Keratinocyte (primary cell): Measurements from ENCODE around the gene ALDH1L1. TPM values are rescaled to one million over a fixed set of nuclear protein-coding genes. Genes with fewer than 3 reads are reported as not detected.
A peak's percentile ranks its signal among the peaks of the same experiment; 100 is the strongest.

Experiments
- DNase-seq: peaks from one replicate; pipeline ENCODE4 v3.0.0-alpha.2; 2011; ENCODE audit warnings: low read depth, missing footprints, low spot score
- FAIRE-seq: peaks from 2 replicates; lab custom pipeline; 2011; peaks lifted over from hg19 to GRCh38; lab: Jason Lieb, UNC
- H2AFZ ChIP-seq: 2 replicates; pipeline ENCODE4 v1.6.0; 2012; ENCODE audit warnings: low read length, control low read depth, inconsistent platforms; ENCODE audit not compliant: control insufficient read depth
- H3K27ac ChIP-seq: 2 replicates; pipeline ENCODE4 v1.5.1; 2011; ENCODE audit warnings: low read length; ENCODE audit not compliant: control insufficient read depth, insufficient read depth
- H3K27me3 ChIP-seq: 3 replicates; pipeline ENCODE4 v1.6.0; 2011; ENCODE audit warnings: low read length; ENCODE audit not compliant: control insufficient read depth, insufficient read depth; ENCODE audit errors: extremely low read depth
- H3K36me3 ChIP-seq, 2 experiments: 2 replicates in 1 of 2; 3 replicates in 1 of 2; pipeline ENCODE4 v1.5.1; 2011; ENCODE audit warnings: low read length in 2 of 2, mild to moderate bottlenecking in 1 of 2; ENCODE audit not compliant: control insufficient read depth in 2 of 2, insufficient read depth in 2 of 2; ENCODE audit errors: extremely low read depth in 1 of 2
- H3K4me1 ChIP-seq: 3 replicates; pipeline ENCODE4 v1.5.1; 2011; ENCODE audit warnings: low read length; ENCODE audit not compliant: control insufficient read depth, insufficient read depth; ENCODE audit errors: extremely low read depth
- H3K4me2 ChIP-seq: 3 replicates; pipeline ENCODE4 v1.6.0; 2011; ENCODE audit warnings: low read depth, low read length; ENCODE audit not compliant: control insufficient read depth, insufficient read depth; ENCODE audit errors: extremely low read depth
- H3K4me3 ChIP-seq, 3 experiments: fragments of 200-600 bp in 1 of 3; sonication (generic) in 1 of 3; 2 replicates in 2 of 3; 3 replicates in 1 of 3; pipeline ENCODE4 v1.5.1; 2011 to 2016; ENCODE audit warnings: low read length in 3 of 3, mild to moderate bottlenecking in 3 of 3, control low read depth in 2 of 3, inconsistent platforms in 1 of 3, low read depth in 1 of 3, mixed read lengths in 1 of 3, mixed run types in 1 of 3, moderate library complexity in 1 of 3; ENCODE audit not compliant: control insufficient read depth in 2 of 3, insufficient read depth in 2 of 3; ENCODE audit errors: extremely low read depth in 1 of 3
- H3K79me2 ChIP-seq: 2 replicates; pipeline ENCODE4 v1.6.0; 2012; ENCODE audit warnings: low read length; ENCODE audit not compliant: control insufficient read depth, insufficient read depth
- H3K9ac ChIP-seq: 3 replicates; pipeline ENCODE4 v1.6.0; 2011; ENCODE audit warnings: low read length; ENCODE audit not compliant: control insufficient read depth, insufficient read depth; ENCODE audit errors: extremely low read depth
- H3K9me1 ChIP-seq: 3 replicates; pipeline ENCODE4 v1.6.0; 2011; ENCODE audit warnings: low read length; ENCODE audit not compliant: control insufficient read depth, insufficient read depth; ENCODE audit errors: extremely low read depth
- H3K9me3 ChIP-seq: 2 replicates; pipeline ENCODE4 v1.5.1; 2012; ENCODE audit warnings: low read depth, low read length; ENCODE audit not compliant: control insufficient read depth
- H4K20me1 ChIP-seq: 3 replicates; pipeline ENCODE4 v1.6.0; 2011; ENCODE audit warnings: low read length; ENCODE audit not compliant: control insufficient read depth, insufficient read depth; ENCODE audit errors: extremely low read depth
- CTCF ChIP-seq, 3 experiments: IDR thresholded peaks in 1 of 3; conservative IDR thresholded peaks in 1 of 3; optimal IDR thresholded peaks in 1 of 3; 2 replicates in 2 of 3; 3 replicates in 1 of 3; pipeline versions ENCODE3 to v1.5.1; 2011; ENCODE audit warnings: low read length in 3 of 3, mild to moderate bottlenecking in 3 of 3, moderate library complexity in 2 of 3, control low read depth in 1 of 3, inconsistent platforms in 1 of 3; ENCODE audit not compliant: insufficient read depth in 2 of 3; ENCODE audit errors: extremely low read depth in 1 of 3
- EZH2 ChIP-seq: IDR thresholded peaks from one replicate; pipeline ENCODE4 v1.6.1; 2012; ENCODE audit warnings: inconsistent platforms, mild to moderate bottlenecking, low read length, moderate library complexity
- dilution Hi-C: fragments of 300-500 bp; cut with MboI; formaldehyde crosslinking; loops from one replicate; pipeline ENCODE4 v1.7.0; 2020; ENCODE audit warnings: low sequenced_read_pairs; ENCODE audit not compliant: extremely low pct_ligation_motif_present
- polyA plus RNA-seq, 5 experiments: library from polyadenylated mRNA; depleted of rRNA in 3 of 5; stranded (reverse) in 3 of 5; stranded (forward) in 1 of 5; unstranded in 1 of 5; fragments of >200 nt; gene quantifications; 1 replicate in 1 of 5; 2 replicates in 3 of 5; 3 replicates in 1 of 5; pipeline versions ENCODE4 v1.2.1 to v1.2.3, GENCODE V29; 2011 to 2012; ENCODE audit warnings: missing spikeins in 2 of 5, low read depth in 1 of 5, low replicate concordance in 1 of 5

ALDH1L1 gene
- polyA plus RNA-seq, 1 donor (not counting 4 experiments of a cell fraction or from before 2014, with no cell fraction given) = 0.35 TPM

GRCh38 chr3:126181398-126181725 is 976 bp upstream of the ALDH1L1 start:
- no peak for TF ChIP-seq CTCF (optimal IDR thresholded peaks at IDR 0.05 in 1 of 3, IDR thresholded peaks at IDR 0.05 in 1 of 3, conservative IDR thresholded peaks at IDR 0.05 in 1 of 3; ENCODE audit: extremely low read depth in 1 of 3, insufficient read depth in 2 of 3, low read length in 3 of 3)
- no peak for TF ChIP-seq EZH2
- peaks cover 7% of the 10 kb centered on the region for H3K4me1 ChIP-seq
- DNase-seq (no peak), FAIRE-seq (no peak)
- H3K4me3 ChIP-seq = no peak overlapping the region
- no peak overlapping the region for H3K9ac ChIP-seq
- H2AFZ ChIP-seq = no peak overlapping the region
- no peaks in the 10 kb centered on the region for H3K36me3 ChIP-seq
- dilution Hi-C loops = no loop called here
- H3K79me2 ChIP-seq = no peaks in the 10 kb centered on the region
- H3K27ac ChIP-seq = no peak overlapping the region
- H3K27me3 ChIP-seq = peaks cover 11% of the 10 kb centered on the region
- H3K9me1 ChIP-seq = no peaks in the 10 kb centered on the region
- peak overlapping the region; percentile 74 for H3K4me2 ChIP-seq
- H3K9me3 ChIP-seq = no peaks in the 10 kb centered on the region
- H4K20me1 ChIP-seq = no peaks in the 10 kb centered on the region

GRCh38 chr3:126179825-126180476 is 435 bp downstream of the ALDH1L1 start:
- no peaks in the 10 kb centered on the region for H3K36me3 ChIP-seq
- dilution Hi-C loops = no loop called here

More at GRCh38 chr3:126179825-126180476, 435 bp downstream of the ALDH1L1 start:
- H3K9me1 ChIP-seq = no peaks in the 10 kb centered on the region
- H4K20me1 ChIP-seq = no peaks in the 10 kb centered on the region
- H3K27ac ChIP-seq = no peak overlapping the region
- H3K4me1 ChIP-seq = peaks cover 7% of the 10 kb centered on the region
- peak overlapping the region; percentile 74 for H3K4me2 ChIP-seq
- no peaks in the 10 kb centered on the region for H3K79me2 ChIP-seq
- peak overlapping the region; percentile 58 for H2AFZ ChIP-seq
- DNase-seq = no peak
- TF ChIP-seq EZH2 = no peak
- TF ChIP-seq CTCF (optimal IDR thresholded peaks at IDR 0.05 in 1 of 3, IDR thresholded peaks at IDR 0.05 in 1 of 3, conservative IDR thresholded peaks at IDR 0.05 in 1 of 3; ENCODE audit: extremely low read depth in 1 of 3, insufficient read depth in 2 of 3, low read length in 3 of 3) = no peak
- no peak for FAIRE-seq
- H3K27me3 ChIP-seq = peaks cover 10% of the 10 kb centered on the region
- no peaks in the 10 kb centered on the region for H3K9me3 ChIP-seq
- no peak overlapping the region for H3K9ac ChIP-seq
- peak overlapping the region; percentile 33 to 58 (median 35) for H3K4me3 ChIP-seq
